HG02763 (cell line): ENCODE data around the gene MAGI1.
"Not testable (repeated sequence)": the region's sequence is repeated elsewhere in the genome, so short reads cannot be mapped to it uniquely, and the experiment has no call there.

Source experiments
- ATAC-seq: cut with Tn5 transposase; IDR thresholded peaks from one replicate; pipeline ENCODE4 v1.9.1; 2021; ENCODE audit warnings: mild to moderate bottlenecking, moderate library complexity; ENCODE audit not compliant: unreplicated experiment

The MAGI1 gene

GRCh38 chr3:66041116-66041515 is 2.4 kb upstream of the MAGI1 start:
- no peak for ATAC-seq

- no peak for ATAC-seq
Observed at GRCh38 chr3:66039590-66039887, 821 bp upstream of the MAGI1 start.

- peak; percentile 17 for ATAC-seq
Observed at GRCh38 chr3:66038384-66038725, 363 bp downstream of the MAGI1 start.

GRCh38 chr3:66037986-66038369 is 740 bp downstream of the MAGI1 start:
- ATAC-seq = no peak

GRCh38 chr3:66037330-66037985 is 1.3 kb downstream of the MAGI1 start:
- ATAC-seq = no peak

- ATAC-seq = no peak
Observed at GRCh38 chr3:66036586-66037148, 2.1 kb downstream of the MAGI1 start.

GRCh38 chr3:66035763-66036477 is 2.8 kb downstream of the MAGI1 start:
- no peak for ATAC-seq

- no peak for ATAC-seq
Observed at GRCh38 chr3:66033241-66034138, 5.2 kb downstream of the MAGI1 start.

GRCh38 chr3:66031102-66031698 is 7.5 kb downstream of the MAGI1 start:
- ATAC-seq = no peak

GRCh38 chr3:66029443-66029842 is 9.3 kb downstream of the MAGI1 start:
- no peak for ATAC-seq

GRCh38 chr3:66029014-66029413 is 9.7 kb downstream of the MAGI1 start:
- ATAC-seq = no peak

- no peak for ATAC-seq
Observed at GRCh38 chr3:66028457-66028856, 10.3 kb downstream of the MAGI1 start.

- ATAC-seq = not testable (repeated sequence)
Observed at GRCh38 chr3:66027099-66027498, 11.6 kb downstream of the MAGI1 start.

- ATAC-seq = no peak
Observed at GRCh38 chr3:66023738-66024385, 14.9 kb downstream of the MAGI1 start.

- no peak for ATAC-seq
Observed at GRCh38 chr3:66023229-66023628, 15.5 kb downstream of the MAGI1 start.

- ATAC-seq = no peak
Observed at GRCh38 chr3:66021731-66022131, 17.0 kb downstream of the MAGI1 start.

- ATAC-seq = no peak
Observed at GRCh38 chr3:66019896-66020295, 18.8 kb downstream of the MAGI1 start.

GRCh38 chr3:66018057-66019033 is 20.4 kb downstream of the MAGI1 start:
- no peak for ATAC-seq

- no peak for ATAC-seq
Observed at GRCh38 chr3:66017591-66017990, 21.1 kb downstream of the MAGI1 start.

GRCh38 chr3:66017084-66017483 is 21.6 kb downstream of the MAGI1 start:
- ATAC-seq = no peak
